Activated T-cell treated with anti-CD3 and anti-CD28 coated beads, Interleukin-2, amount 50 U/mL, for 48 hours (primary cell): Measurements from ENCODE around the gene SYTL3.

Experiments
- DNase-seq, 2 experiments: peaks; one replicate each; pipeline ENCODE4 v3.0.0-alpha.2; 2020

Gene SYTL3

GRCh38 chr6:158662954-158663624, 13.2 kb downstream of the SYTL3 start:
- peak in 1 of 2 experiments; percentile 16 for DNase-seq

- DNase-seq = no peak
These were observed 13.8 kb downstream of the SYTL3 start for GRCh38 chr6:158663625-158664165.

GRCh38 chr6:158665332-158665731, 15.5 kb downstream of the SYTL3 start:
- peak; percentile 7 to 13 for DNase-seq

- DNase-seq = peak; percentile 12 to 14
These were observed 16.9 kb downstream of the SYTL3 start for GRCh38 chr6:158666628-158667359.

- DNase-seq = peak in 1 of 2 experiments; percentile 9
These were observed 17.6 kb downstream of the SYTL3 start for GRCh38 chr6:158667360-158667981.

GRCh38 chr6:158668707-158669103, 18.9 kb downstream of the SYTL3 start:
- DNase-seq = no peak

- DNase-seq = no peak
These were observed 19.5 kb downstream of the SYTL3 start for GRCh38 chr6:158669145-158670035.

GRCh38 chr6:158672119-158672518, 22.3 kb downstream of the SYTL3 start:
- DNase-seq = peak in 1 of 2 experiments; percentile 14

- DNase-seq = peak in 1 of 2 experiments; percentile 3
These were observed 22.9 kb downstream of the SYTL3 start for GRCh38 chr6:158672726-158673125.

GRCh38 chr6:158674342-158675131, 24.7 kb downstream of the SYTL3 start:
- DNase-seq = peak in 1 of 2 experiments; percentile 12

GRCh38 chr6:158677094-158677493, 27.2 kb downstream of the SYTL3 start:
- peak in 1 of 2 experiments; percentile 10 for DNase-seq

GRCh38 chr6:158677906-158678578, 28.2 kb downstream of the SYTL3 start:
- peak in 1 of 2 experiments; percentile 18 for DNase-seq

GRCh38 chr6:158680015-158680414, 30.2 kb downstream of the SYTL3 start:
- DNase-seq = peak; percentile 9 to 11

GRCh38 chr6:158680481-158680880, 30.6 kb downstream of the SYTL3 start:
- peak; percentile 1 for DNase-seq

GRCh38 chr6:158684311-158684710, 34.5 kb downstream of the SYTL3 start:
- peak in 1 of 2 experiments; percentile 16 for DNase-seq

GRCh38 chr6:158684745-158685324, 35.0 kb downstream of the SYTL3 start:
- peak in 1 of 2 experiments; percentile 3 for DNase-seq

GRCh38 chr6:158686311-158686710, 36.5 kb downstream of the SYTL3 start:
- DNase-seq = no peak

GRCh38 chr6:158686791-158687381, 37.0 kb downstream of the SYTL3 start:
- DNase-seq = peak in 1 of 2 experiments; percentile 32

- DNase-seq = no peak
These were observed 37.7 kb downstream of the SYTL3 start for GRCh38 chr6:158687506-158687905.

- DNase-seq = no peak
These were observed 39.0 kb downstream of the SYTL3 start for GRCh38 chr6:158688860-158689259.
